ENCODE measurements around the gene RPRD2.

Gene RPRD2

DNA sequence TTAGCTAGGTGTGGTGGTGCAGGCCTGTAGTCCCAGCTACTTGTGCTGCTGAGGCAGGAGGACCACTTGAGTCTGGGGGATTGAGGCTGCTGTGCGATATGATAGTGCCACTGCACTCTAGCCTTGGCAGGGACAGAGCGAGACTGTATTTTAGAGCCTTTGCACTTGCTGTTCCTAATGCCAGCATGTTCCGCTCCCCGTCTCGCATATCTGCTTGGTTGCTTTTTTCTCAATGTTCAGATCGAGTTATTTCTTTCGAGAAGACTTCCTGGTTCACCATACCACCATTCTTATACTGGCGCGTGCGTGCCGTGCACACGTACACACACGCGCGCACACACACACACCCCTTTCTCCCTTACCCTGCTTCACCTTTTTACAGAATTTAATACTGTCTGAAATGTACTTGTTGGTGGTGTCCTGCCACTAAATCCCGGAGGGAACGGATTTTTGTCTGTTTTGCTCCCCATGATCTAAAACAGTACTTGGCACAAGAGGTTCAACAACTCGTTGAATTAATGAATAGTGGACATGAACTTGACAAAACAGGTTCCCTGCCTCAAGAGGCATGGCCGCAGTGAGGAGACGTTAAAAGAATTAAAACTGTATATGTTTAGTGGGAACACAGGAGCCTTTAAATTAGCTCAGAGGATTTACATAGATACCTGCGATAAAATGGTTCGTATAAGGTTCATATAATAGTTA, 1.1 kb upstream of the RPRD2 start:
- DNase-seq (ENCODE audit: low spot score), result no peak
- TF ChIP-seq CTCF (IDR thresholded peaks at IDR 0.05; ENCODE audit: extremely low read depth, missing control alignments), result no peak

DNA sequence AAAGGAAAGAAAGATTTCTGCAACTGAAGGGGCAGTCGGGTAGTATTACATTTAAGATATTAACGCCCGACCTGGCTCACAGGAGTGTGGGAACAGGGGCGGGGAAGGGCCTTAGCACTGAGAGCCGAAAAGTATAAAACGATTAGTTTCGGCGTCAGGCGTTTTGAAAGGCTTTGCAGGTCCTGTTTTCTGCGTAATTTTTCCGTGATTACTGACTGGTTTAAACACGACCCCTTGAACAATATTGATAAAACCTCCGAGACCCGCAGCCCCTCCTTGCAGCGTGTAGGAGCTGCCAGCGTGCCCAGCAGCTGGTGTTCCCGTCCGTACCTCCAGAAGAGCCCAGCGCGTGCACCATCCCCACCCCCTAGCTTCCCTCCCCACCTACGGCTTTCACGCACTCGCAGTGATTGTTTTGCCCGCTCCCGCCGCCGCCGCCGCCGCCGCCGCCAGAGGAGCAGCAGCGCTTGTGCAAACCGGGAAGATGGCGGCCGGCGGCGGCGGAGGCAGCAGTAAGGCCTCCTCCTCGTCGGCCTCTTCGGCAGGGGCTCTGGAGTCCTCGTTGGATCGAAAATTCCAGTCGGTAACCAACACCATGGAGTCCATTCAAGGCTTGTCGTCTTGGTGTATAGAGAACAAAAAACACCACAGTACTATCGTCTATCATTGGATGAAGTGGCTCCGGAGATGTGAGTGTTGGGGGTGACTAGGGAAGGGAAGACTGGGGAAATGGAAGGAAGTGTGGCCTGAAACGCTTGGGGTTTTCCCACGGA, 470 bp downstream of the RPRD2 start:
- DNase-seq (ENCODE audit: low spot score), result peak; percentile 45
- TF ChIP-seq CTCF (IDR thresholded peaks at IDR 0.05; ENCODE audit: extremely low read depth, missing control alignments), result no peak

DNA sequence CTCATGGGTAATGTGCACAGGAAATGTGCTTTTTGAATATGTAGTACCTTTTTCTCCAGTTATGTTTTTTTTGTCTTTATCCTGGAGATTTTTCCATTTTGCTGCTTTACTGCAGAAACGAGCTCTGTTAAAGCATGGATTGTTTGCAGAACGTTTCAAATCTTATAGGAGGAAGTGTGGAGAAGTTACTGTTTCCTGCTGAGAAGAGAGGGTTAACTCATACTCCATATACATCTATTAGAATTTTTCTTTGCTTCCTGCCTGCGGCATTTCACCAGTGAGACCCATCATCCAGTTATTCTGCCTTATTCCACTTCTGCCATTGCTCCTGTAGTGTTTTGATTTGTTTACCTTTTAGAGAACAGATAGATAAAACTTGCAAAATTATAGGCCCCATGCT, 2.0 kb downstream of the RPRD2 start:
- DNase-seq (ENCODE audit: low spot score), result peak; percentile 14
- TF ChIP-seq CTCF (IDR thresholded peaks at IDR 0.05; ENCODE audit: extremely low read depth, missing control alignments), result no peak

GRCh38 chr1:150366416-150367296, 2.7 kb downstream of the RPRD2 start:
- no peak for DNase-seq (ENCODE audit: low spot score)
- TF ChIP-seq CTCF (IDR thresholded peaks at IDR 0.05; ENCODE audit: extremely low read depth, missing control alignments), result no peak

DNA sequence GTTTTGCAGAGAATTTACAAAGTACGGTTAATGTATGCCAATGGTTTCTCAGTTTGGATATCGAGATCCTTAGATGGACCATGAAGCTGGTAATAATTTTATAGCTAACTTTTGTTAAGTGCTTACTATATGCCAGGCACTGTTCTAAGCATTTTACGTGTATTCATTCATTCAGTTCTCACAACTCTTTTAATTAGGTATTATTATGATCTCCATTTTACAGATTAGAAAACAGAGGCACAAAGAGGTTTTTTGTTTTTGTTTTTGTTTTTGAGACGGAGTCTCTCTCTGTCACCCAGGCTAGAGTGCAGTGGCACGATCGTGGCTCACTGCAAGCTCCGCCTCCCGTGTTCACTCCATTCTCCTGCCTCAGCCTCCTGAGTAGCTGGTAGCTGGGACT, 7.2 kb downstream of the RPRD2 start:
- TF ChIP-seq CTCF (IDR thresholded peaks at IDR 0.05; ENCODE audit: extremely low read depth, missing control alignments), result no peak
- DNase-seq (ENCODE audit: low spot score), result no peak

DNA sequence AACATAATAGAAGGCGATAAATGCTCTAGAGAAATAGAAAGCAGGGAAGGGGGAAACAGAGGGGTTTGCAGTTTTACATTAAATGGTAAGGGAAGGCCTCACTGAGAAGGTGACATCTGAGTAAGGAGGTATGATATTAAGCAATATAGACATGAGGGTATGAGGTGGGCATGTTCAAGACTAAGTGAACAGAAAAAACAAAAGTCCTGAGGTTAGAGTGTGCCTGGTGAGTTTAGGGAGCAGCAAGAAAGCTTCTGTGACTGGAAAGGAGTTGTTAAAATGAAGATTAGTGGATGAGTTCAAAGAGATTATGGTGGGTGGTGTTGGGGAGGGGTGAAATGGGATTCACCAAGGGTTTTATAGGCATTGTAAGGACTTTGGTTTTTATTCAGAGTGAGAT, 8.6 kb downstream of the RPRD2 start:
- TF ChIP-seq CTCF (IDR thresholded peaks at IDR 0.05; ENCODE audit: extremely low read depth, missing control alignments), result no peak
- DNase-seq (ENCODE audit: low spot score), result no peak
